Osteoblast (primary cell): ENCODE measurements around the gene QARS1. TPM values are rescaled to one million over a fixed set of nuclear protein-coding genes. Genes with fewer than 3 reads are reported as not detected.

ENCODE experiments used
- DNase-seq: peaks from one replicate; pipeline ENCODE4 v3.0.0; 2011; ENCODE audit warnings: low spot score, mixed read lengths; ENCODE audit not compliant: insufficient read length; ENCODE audit errors: missing footprints
- H2AFZ ChIP-seq: 2 replicates; pipeline ENCODE4 v1.6.0; 2011; ENCODE audit warnings: mild to moderate bottlenecking, low read length
- H3K27ac ChIP-seq: 2 replicates; pipeline ENCODE4 v1.5.1; 2011; ENCODE audit warnings: mild to moderate bottlenecking, low read depth, low read length, moderate library complexity
- H3K27me3 ChIP-seq: 2 replicates; pipeline ENCODE4 v1.6.0; 2012; ENCODE audit warnings: mild to moderate bottlenecking, control low read depth, inconsistent platforms, low read length, moderate library complexity; ENCODE audit not compliant: insufficient read depth
- H3K36me3 ChIP-seq: 2 replicates; pipeline ENCODE4 v1.5.1; 2011; ENCODE audit warnings: mild to moderate bottlenecking, low read length, control low read depth, moderate library complexity; ENCODE audit not compliant: insufficient read depth
- H3K4me1 ChIP-seq: 2 replicates; pipeline ENCODE4 v1.5.1; 2011; ENCODE audit warnings: mild to moderate bottlenecking, low read length, control low read depth, moderate library complexity; ENCODE audit not compliant: insufficient read depth
- H3K4me2 ChIP-seq: 2 replicates; pipeline ENCODE4 v1.6.0; 2011; ENCODE audit warnings: mild to moderate bottlenecking, low read length; ENCODE audit not compliant: insufficient read depth
- H3K4me3 ChIP-seq: fragments of 200-600 bp; sonication (generic); 3 replicates; pipeline ENCODE4 v1.5.1; 2012; ENCODE audit warnings: mild to moderate bottlenecking, low read length, inconsistent platforms; ENCODE audit not compliant: insufficient read depth
- H3K79me2 ChIP-seq: 2 replicates; pipeline ENCODE4 v1.6.0; 2012; ENCODE audit warnings: mild to moderate bottlenecking, low read length, control low read depth, inconsistent platforms; ENCODE audit not compliant: insufficient read depth
- H3K9me3 ChIP-seq: 2 replicates; pipeline ENCODE4 v1.5.1; 2011; ENCODE audit warnings: low read depth, low read length, control low read depth
- H4K20me1 ChIP-seq: 2 replicates; pipeline ENCODE4 v1.6.0; 2012; ENCODE audit warnings: mild to moderate bottlenecking, low read length, control low read depth; ENCODE audit not compliant: insufficient read depth
- total RNA-seq: library from RNA; depleted of rRNA; stranded (reverse); fragments of >200 nt; gene quantifications from 2 replicates; pipeline ENCODE4 v1.2.3, GENCODE V29; 2012
- TF ChIP-seq, protein P1 (sequence below): IDR thresholded peaks from 2 replicates; pipeline ENCODE4 v1.5.1; 2011; ENCODE audit warnings: mild to moderate bottlenecking, low read depth, low read length, moderate library complexity; ENCODE audit errors: extremely low read depth

QARS1 gene
- total RNA-seq, 1 donor = 416 TPM

GRCh38 chr3:49122451-49122850, 17.9 kb upstream of the QARS1 start:
- no peaks in the 10 kb centered on the region for H3K9me3 ChIP-seq
- H3K36me3 ChIP-seq = peaks cover 77% of the 10 kb centered on the region
- H3K79me2 ChIP-seq = peaks cover 24% of the 10 kb centered on the region
- H3K4me2 ChIP-seq = no peak overlapping the region
- peaks cover 16% of the 10 kb centered on the region for H4K20me1 ChIP-seq
- TF ChIP-seq, protein P1, sequence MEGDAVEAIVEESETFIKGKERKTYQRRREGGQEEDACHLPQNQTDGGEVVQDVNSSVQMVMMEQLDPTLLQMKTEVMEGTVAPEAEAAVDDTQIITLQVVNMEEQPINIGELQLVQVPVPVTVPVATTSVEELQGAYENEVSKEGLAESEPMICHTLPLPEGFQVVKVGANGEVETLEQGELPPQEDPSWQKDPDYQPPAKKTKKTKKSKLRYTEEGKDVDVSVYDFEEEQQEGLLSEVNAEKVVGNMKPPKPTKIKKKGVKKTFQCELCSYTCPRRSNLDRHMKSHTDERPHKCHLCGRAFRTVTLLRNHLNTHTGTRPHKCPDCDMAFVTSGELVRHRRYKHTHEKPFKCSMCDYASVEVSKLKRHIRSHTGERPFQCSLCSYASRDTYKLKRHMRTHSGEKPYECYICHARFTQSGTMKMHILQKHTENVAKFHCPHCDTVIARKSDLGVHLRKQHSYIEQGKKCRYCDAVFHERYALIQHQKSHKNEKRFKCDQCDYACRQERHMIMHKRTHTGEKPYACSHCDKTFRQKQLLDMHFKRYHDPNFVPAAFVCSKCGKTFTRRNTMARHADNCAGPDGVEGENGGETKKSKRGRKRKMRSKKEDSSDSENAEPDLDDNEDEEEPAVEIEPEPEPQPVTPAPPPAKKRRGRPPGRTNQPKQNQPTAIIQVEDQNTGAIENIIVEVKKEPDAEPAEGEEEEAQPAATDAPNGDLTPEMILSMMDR = no peak
- H3K4me3 ChIP-seq = no peak overlapping the region
- H3K27me3 ChIP-seq = no peaks in the 10 kb centered on the region
- H3K27ac ChIP-seq = no peak overlapping the region
- DNase-seq = peak; percentile 79
- H2AFZ ChIP-seq = no peak overlapping the region
- peaks cover 12% of the 10 kb centered on the region for H3K4me1 ChIP-seq

GRCh38 chr3:49122022-49122421, 17.5 kb upstream of the QARS1 start:
- peak; percentile 41 for DNase-seq
- H3K27ac ChIP-seq = no peak overlapping the region
- H2AFZ ChIP-seq = no peak overlapping the region
- H3K9me3 ChIP-seq = no peaks in the 10 kb centered on the region
- H3K4me2 ChIP-seq = no peak overlapping the region
- H3K27me3 ChIP-seq = no peaks in the 10 kb centered on the region
- H3K4me3 ChIP-seq = no peak overlapping the region
- H4K20me1 ChIP-seq = peaks cover 16% of the 10 kb centered on the region
- H3K79me2 ChIP-seq = peaks cover 26% of the 10 kb centered on the region
- H3K4me1 ChIP-seq = peaks cover 12% of the 10 kb centered on the region
- TF ChIP-seq, protein P1 = no peak
- peaks cover 78% of the 10 kb centered on the region for H3K36me3 ChIP-seq

- H3K4me3 ChIP-seq = peak overlapping the region; percentile 93
- no peak overlapping the region for H2AFZ ChIP-seq
- H3K36me3 ChIP-seq = peaks cover 78% of the 10 kb centered on the region
These were observed 16.7 kb upstream of the QARS1 start for GRCh38 chr3:49121132-49121736.

DNA sequence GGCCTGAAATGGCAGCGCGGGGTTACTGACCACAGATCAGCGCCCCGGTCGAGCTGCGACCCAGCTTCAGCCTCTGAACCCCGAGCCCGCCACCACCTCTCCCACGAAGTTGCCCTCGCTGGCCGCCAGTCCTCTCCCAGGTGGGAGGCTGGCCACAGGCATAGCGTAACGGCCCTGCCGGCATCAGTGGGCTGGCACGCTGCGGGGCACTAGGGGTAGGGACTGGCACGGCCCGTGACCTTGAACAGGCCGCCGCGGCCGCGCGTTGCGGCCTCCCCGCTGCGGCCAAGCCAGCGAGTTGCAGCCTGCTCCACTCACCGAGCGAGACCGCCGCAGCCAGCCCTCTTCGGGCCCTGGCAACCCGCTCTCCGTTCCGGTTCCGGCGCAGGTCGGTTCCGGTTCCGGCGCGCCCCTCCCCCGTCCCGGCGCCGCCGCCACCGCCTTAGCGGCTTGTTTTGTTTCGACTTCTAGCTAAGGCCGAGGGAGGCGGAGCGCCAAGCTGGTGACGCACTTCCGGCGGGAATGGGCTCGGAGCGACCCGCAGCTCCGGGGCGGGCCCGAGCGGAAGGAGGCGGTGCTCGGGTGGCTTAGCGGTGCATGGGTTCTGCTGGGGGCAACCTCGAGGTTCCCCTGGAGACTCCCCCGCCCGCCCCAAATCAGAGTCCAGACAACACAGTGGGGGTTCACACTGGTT, 16.0 kb upstream of the QARS1 start, which contains the start of gene USP19:
USP19 (minus strand) TSS at position 386 of the 694 bp plus-strand sequence. CDS start 1,678 bp downstream, outside the sequence.
- Histone ChIP-seq H3K9me3 (no peaks in the 10 kb centered on the region), H2AFZ (peak within 1 kb of the TSS; percentile 82), H3K4me1 (peaks cover 12% of the 10 kb centered on the region), H3K27me3 (no peaks in the 10 kb centered on the region), H3K36me3 (peaks cover 77% of the 10 kb centered on the region), H4K20me1 (peaks cover 16% of the 10 kb centered on the region), H3K79me2 (peaks cover 26% of the 10 kb centered on the region), H3K4me2 (peak within 1 kb of the TSS; percentile 96), H3K4me3 (peak within 1 kb of the TSS; percentile 93), H3K27ac (peak within 1 kb of the TSS; percentile 86)
- TF ChIP-seq, protein P1 = no peak
- peak; percentile 99 for DNase-seq

More at GRCh38 chr3:49121132-49121736, 16.7 kb upstream of the QARS1 start:
- H3K27ac ChIP-seq = peak overlapping the region; percentile 86
- peaks cover 12% of the 10 kb centered on the region for H3K4me1 ChIP-seq
- H3K27me3 ChIP-seq = no peaks in the 10 kb centered on the region
- H3K79me2 ChIP-seq = peaks cover 26% of the 10 kb centered on the region
- H3K4me2 ChIP-seq = peak overlapping the region; percentile 96
- peak; percentile 83 for DNase-seq
- H3K9me3 ChIP-seq = no peaks in the 10 kb centered on the region
- peaks cover 16% of the 10 kb centered on the region for H4K20me1 ChIP-seq
- TF ChIP-seq, protein P1 = no peak
